Upper lobe of right lung (tissue), 1 donor: ENCODE results near the gene DOCK11. TPM values are rescaled to one million over a fixed set of nuclear protein-coding genes. Genes with fewer than 3 reads are reported as not detected.
"Not testable (repeated sequence)": the region's sequence is repeated elsewhere in the genome, so short reads cannot be mapped to it uniquely, and the experiment has no call there.

Experiments used
- ATAC-seq: fragments of 200-7000 bp; cut with Tn5 transposase; one replicate; pipeline ENCODE4 v1.9.1; 2020; ENCODE audit warnings: mild to moderate bottlenecking, moderate library complexity
- DNase-seq: peaks from one replicate; pipeline ENCODE4 v3.0.0-alpha.2; 2020
- H3K27ac ChIP-seq: fragments of 200-600 bp; one replicate; pipeline ENCODE4 v1.8.0; 2022
- H3K27me3 ChIP-seq: fragments of 200-600 bp; one replicate; pipeline ENCODE4 v1.8.0; 2022; ENCODE audit warnings: mild to moderate bottlenecking
- H3K36me3 ChIP-seq: fragments of 200-600 bp; one replicate; pipeline ENCODE4 v1.8.0; 2022
- H3K4me1 ChIP-seq: fragments of 200-600 bp; one replicate; pipeline ENCODE4 v1.8.0; 2022
- H3K4me3 ChIP-seq: fragments of 200-600 bp; one replicate; pipeline ENCODE4 v1.8.0; 2022; ENCODE audit warnings: mild to moderate bottlenecking
- H3K9me3 ChIP-seq: fragments of 200-600 bp; one replicate; pipeline ENCODE4 v1.8.0; 2022
- CTCF ChIP-seq: fragments of 200-600 bp; IDR thresholded peaks from one replicate; pipeline ENCODE4 v1.8.0; 2022; ENCODE audit warnings: antibody characterized with exemption
- intact Hi-C: fragments of 100-400 bp; cut with DNase I; formaldehyde crosslinking; loops from one replicate; pipeline ENCODE4 v1.11.0; 2022
- total RNA-seq: library from RNA; stranded (reverse); fragmentation: NEBNext Ultra II Directional; extraction: Animal tissue kit (Norgen Biotek cat#: 25700); gene quantifications from one replicate; pipeline ENCODE4 v1.2.1, GENCODE V29; 2021
- donor health status: DM: no; HTN: yes; CAD: no; lungs with severe emphysema.

Gene DOCK11
- total RNA-seq, 1 donor from 2014 or later, result 55.0 TPM

DNA sequence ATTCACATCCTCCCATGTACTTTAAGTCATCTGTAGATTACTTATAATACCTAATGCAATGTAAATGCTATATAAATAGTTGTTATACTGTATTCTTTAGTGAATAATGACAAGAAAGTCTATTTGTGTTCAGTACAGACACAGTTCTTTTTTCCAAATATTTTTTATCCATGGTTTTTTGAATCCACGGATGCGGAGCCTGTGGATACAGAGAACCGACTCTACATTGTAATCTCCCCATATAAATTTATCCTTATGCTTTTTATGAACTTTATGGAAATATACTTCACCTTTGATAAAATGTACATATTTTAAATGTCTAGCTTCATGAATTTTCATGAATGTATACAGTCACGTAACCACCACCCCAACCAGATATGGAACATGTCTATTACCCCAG, 88.2 kb downstream of the DOCK11 start:
- TF ChIP-seq CTCF, result no peak
- intact Hi-C loops, result no loop called here

DNA sequence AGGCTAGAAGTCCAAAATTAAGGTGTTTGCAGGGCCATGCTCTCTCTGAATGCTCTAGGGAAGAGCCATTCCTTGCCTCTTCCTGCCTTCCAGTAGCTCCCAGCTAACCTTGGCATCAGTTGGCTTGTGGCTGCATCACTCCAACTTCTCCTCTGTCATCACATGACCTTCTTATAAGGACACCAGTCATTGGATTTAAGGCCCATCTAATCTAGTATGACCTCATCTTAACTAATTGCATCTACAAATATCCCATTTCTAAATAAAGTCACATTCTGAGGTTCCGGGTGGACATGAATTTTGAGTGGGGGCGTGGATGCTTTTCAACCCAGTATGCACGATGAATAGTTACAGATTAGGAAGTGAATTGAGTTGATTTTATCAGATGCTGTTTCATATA, 89.7 kb downstream of the DOCK11 start:
- H3K4me3 ChIP-seq, result no peak overlapping the region
- H3K27me3 ChIP-seq, result no peaks in the 10 kb centered on the region
- H3K36me3 ChIP-seq, result peaks cover 11% of the 10 kb centered on the region
- ATAC-seq (no peak), DNase-seq (no peak)
- no peaks in the 10 kb centered on the region for H3K4me1 ChIP-seq
- no peak overlapping the region for H3K27ac ChIP-seq
- TF ChIP-seq CTCF, result no peak
- intact Hi-C loops, result no loop called here
- no peaks in the 10 kb centered on the region for H3K9me3 ChIP-seq

More for the DNA sequence above, 88.2 kb downstream of the DOCK11 start:
- Histone ChIP-seq H3K4me1 (no peaks in the 10 kb centered on the region), H3K9me3 (no peaks in the 10 kb centered on the region), H3K27me3 (no peaks in the 10 kb centered on the region), H3K4me3 (no peak overlapping the region), H3K27ac (no peak overlapping the region), H3K36me3 (peaks cover 10% of the 10 kb centered on the region)
- ATAC-seq (no peak), DNase-seq (no peak)

GRCh38 chrX:118586206-118586605, 90.6 kb downstream of the DOCK11 start:
- H3K9me3 ChIP-seq, H3K27me3 ChIP-seq, DNase-seq, H3K27ac ChIP-seq, ATAC-seq, H3K4me3 ChIP-seq, H3K4me1 ChIP-seq, intact Hi-C loops: not testable (repeated sequence)
- peaks cover 11% of the 10 kb centered on the region for H3K36me3 ChIP-seq

DNA sequence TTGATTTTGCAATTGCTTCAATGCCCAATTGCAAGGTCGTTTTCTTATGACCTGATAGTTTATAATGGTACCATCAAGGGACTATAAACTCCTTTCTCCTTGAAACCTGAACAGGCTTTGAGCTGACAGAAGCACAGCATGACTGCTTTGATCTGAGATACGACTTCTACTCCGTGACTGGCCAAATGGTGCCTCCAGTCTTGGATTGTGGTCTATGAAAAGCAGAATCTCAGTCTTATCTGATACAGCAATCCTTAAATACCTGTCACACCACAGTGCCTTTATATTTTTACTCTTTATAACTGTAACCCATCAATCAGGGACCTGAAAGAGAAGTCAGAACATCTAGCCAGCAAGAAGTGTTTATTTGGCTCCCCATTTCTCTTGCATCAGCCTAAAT, 93.1 kb downstream of the DOCK11 start:
- Histone ChIP-seq H3K27ac (no peak overlapping the region), H3K36me3 (peaks cover 11% of the 10 kb centered on the region), H3K4me3 (no peak overlapping the region), H3K9me3 (no peaks in the 10 kb centered on the region), H3K27me3 (no peaks in the 10 kb centered on the region), H3K4me1 (no peaks in the 10 kb centered on the region)
- ATAC-seq, result no peak
- DNase-seq, result no peak
- TF ChIP-seq CTCF, result no peak
- intact Hi-C loops, result no loop called here

GRCh38 chrX:118589227-118589626, 93.6 kb downstream of the DOCK11 start:
- no peaks in the 10 kb centered on the region for H3K27me3 ChIP-seq
- H3K4me1 ChIP-seq, result no peaks in the 10 kb centered on the region
- ATAC-seq (no peak), DNase-seq (no peak)
- no peak overlapping the region for H3K27ac ChIP-seq
- peaks cover 11% of the 10 kb centered on the region for H3K36me3 ChIP-seq
- intact Hi-C loops, result no loop called here
- H3K4me3 ChIP-seq, result no peak overlapping the region
- no peak for TF ChIP-seq CTCF
- no peaks in the 10 kb centered on the region for H3K9me3 ChIP-seq

DNA sequence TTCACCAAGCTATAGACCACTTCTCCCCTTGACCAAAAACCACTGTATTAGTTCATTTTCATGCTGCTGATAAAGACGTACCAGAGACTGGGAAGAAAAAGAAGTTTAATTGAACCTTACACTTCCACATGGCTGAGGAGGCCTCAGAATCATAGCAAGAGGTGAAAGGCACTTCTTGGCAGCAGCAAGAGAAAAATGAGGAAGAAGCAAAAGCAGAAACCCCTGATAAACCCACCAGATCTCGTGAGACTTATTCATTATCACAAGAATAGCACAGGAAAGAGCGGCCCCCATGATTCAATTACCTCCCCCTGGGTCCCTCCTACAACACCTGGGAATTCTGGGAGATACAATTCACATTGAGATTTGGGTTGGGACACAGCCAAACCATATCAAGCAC, 97.8 kb downstream of the DOCK11 start:
- Histone ChIP-seq H3K27me3 (no peaks in the 10 kb centered on the region), H3K36me3 (peaks cover 5% of the 10 kb centered on the region), H3K27ac (no peak overlapping the region), H3K9me3 (no peaks in the 10 kb centered on the region), H3K4me1 (no peaks in the 10 kb centered on the region), H3K4me3 (no peak overlapping the region)
- DNase-seq, result no peak
- intact Hi-C loops, result no loop called here
- no peak for TF ChIP-seq CTCF
- ATAC-seq, result no peak
